CD4-positive, alpha-beta T cell treated with Interleukin-1 beta for 1 hour (primary cell): Measurements from ENCODE around the gene ARHGAP6.

Experiments used
- DNase-seq, 2 donors: peaks; one replicate each; pipeline ENCODE4 v3.0.0-alpha.2; 2020 to 2022

The ARHGAP6 gene, protein sequence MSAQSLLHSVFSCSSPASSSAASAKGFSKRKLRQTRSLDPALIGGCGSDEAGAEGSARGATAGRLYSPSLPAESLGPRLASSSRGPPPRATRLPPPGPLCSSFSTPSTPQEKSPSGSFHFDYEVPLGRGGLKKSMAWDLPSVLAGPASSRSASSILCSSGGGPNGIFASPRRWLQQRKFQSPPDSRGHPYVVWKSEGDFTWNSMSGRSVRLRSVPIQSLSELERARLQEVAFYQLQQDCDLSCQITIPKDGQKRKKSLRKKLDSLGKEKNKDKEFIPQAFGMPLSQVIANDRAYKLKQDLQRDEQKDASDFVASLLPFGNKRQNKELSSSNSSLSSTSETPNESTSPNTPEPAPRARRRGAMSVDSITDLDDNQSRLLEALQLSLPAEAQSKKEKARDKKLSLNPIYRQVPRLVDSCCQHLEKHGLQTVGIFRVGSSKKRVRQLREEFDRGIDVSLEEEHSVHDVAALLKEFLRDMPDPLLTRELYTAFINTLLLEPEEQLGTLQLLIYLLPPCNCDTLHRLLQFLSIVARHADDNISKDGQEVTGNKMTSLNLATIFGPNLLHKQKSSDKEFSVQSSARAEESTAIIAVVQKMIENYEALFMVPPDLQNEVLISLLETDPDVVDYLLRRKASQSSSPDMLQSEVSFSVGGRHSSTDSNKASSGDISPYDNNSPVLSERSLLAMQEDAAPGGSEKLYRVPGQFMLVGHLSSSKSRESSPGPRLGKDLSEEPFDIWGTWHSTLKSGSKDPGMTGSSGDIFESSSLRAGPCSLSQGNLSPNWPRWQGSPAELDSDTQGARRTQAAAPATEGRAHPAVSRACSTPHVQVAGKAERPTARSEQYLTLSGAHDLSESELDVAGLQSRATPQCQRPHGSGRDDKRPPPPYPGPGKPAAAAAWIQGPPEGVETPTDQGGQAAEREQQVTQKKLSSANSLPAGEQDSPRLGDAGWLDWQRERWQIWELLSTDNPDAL (N-terminal part only)

DNA sequence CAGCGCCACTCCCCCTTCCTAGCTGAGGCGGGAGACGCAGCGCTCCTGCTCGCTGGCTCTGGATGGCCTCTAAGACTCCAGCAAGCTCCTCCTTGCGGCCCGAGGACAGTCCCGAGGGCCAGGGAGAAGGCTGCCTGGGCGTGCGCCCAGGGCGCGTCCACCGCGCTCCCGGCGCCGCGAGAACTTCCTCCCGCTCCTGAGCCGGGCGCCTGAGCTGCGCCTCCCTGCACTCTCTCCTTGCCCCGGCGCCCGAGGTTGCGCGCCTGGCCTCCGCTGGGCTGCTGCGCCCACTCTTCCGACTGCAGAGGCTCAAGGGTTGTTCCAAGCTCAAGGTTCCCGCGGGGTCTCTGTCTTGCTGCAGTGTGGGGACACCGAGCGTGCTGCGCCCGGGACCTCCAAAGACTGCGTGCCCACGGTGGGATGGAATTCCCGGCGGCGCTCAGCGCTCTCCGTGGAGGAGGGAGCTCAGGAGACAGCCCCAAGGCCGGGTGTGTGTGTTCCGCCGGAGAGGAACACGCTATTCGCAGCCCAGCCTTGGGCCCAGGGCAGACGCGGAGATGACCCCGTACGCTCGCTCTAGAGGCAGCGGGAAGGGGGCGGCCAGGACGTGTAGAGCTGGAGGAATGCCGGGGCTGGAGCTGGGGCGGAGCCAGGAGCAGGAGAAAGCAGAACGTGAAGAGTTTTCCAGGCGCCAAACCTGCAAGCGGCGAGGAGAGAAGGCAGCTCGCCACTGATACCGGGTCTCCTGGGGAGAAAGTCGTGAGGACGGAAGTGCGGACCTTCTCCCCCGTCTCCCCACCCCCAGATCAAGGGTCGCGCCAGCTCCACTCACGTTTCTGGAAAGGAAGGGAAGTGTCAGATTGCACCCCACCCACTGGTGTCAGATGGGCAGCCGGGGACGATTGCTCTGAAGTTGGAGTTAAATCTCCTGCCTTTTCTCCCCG is at the start of gene ARHGAP6:
Gene ARHGAP6 (minus strand): TSS at position 753 of the 944 bp plus-strand sequence. CDS start 1,092 bp downstream, outside the sequence.
- no peak for DNase-seq

- no peak for DNase-seq
Observed at GRCh38 chrX:11704725-11705495, 39.2 kb upstream of the ARHGAP6 start.

GRCh38 chrX:11703855-11704254 is 38.1 kb upstream of the ARHGAP6 start:
- no peak for DNase-seq

DNA sequence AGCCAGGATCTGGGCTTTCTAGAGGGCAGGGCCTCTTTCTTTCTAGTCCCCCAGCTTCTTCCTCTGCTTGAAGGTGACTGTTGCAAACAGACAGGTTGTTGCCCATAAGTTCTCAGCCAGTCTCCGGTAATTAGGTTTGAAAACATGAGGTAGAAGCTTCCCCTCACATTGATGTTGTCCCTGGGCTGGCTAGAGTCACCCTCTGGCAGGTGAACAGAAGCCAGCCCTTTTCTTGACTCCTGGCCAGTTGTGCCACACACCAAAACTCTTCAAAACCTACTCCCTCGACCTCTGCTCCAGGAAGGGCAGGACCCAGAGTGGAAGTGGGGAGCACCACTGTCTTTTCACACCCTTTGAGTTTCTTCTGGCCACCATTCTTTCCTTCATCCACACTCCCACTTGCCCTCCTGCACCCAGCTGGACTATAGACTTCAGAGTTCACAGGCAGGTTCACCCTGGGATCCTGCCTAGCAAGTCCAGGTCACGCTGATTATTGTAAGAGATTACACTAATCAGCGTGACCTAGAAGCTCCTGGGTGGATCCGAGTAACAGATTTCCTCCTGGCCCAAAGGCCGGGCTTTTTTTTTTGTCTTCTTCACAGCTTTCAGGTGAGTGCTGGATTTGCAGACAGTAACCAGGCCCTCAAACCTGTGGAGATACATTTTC is 37.4 kb upstream of the ARHGAP6 start:
- no peak for DNase-seq

DNA sequence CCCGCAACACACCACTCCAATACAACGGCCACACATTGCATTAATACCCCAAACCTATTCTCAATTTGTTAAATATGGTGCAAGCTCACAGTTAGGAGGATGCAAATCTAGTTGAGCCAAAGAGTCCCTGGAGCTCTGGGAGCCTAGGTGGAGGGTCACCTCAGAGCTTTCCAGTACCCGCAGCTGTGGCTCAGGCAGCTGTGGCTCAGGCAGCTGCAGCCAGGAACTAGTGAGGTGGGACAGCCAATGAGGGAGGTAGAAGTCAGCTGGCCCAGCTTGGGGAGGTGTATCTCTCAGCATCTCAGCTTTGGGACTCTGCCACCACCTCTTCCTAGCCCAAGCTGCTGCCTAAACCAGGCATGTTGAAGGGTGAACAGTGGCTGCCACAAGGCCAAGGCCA is 36.7 kb upstream of the ARHGAP6 start:
- no peak for DNase-seq

DNA sequence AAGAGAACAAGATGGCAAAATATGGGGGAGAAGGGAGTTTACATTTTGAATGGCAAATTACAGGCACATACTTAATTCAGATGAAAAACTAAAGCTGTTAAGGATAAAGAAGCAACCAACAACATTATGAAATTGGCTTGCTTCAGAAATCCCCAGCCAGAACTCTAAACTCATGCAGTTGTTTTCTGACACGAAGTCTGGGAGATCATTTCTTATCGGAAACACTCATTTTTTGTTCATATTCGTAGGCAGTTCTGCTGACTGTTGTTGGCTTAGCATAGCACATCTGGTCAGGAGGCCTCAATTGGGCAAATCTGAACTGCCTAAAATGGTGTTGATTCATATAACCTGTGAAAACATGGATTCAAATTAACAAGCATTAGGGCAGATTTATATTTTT is 33.0 kb upstream of the ARHGAP6 start:
- no peak for DNase-seq

DNA sequence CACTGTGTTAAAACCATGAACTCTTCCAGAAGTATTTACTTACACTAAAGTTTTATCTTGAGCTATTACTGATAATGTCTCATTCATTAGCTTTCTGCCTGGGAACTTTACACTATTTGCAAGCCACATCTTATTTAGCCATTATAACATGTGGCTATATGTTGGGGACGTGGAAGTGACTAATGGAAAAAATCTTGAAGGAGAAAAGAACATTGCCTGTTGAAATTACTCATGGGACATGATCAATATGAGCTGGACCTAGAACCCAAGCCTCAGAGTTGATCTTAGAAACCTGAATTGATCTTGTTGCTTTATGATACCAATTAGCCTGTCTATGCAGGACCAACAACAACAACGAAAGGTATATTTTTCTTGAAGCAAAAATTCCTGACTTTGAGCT is 22.5 kb upstream of the ARHGAP6 start:
- no peak for DNase-seq

- no peak for DNase-seq
Observed at GRCh38 chrX:11687157-11687556, 21.4 kb upstream of the ARHGAP6 start.

DNA sequence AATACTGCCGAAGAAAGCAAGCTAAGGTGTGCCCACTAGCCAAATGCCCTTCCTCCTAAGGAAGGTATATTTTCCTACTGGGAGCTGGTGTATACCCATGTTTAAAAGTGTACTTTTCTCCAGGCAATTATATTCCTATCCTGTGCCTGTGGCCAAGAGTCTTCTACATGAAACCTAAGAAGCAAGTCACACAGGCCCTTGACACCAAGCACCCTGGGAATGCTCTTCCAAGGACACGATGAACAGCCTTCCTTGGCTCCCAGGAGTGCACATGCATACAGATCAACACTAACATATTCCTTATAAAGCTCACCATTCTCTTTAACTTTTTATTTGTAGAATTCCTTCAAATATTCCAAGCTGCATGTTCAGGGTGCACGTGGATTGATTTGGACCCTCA is 17.3 kb upstream of the ARHGAP6 start:
- no peak for DNase-seq

DNA sequence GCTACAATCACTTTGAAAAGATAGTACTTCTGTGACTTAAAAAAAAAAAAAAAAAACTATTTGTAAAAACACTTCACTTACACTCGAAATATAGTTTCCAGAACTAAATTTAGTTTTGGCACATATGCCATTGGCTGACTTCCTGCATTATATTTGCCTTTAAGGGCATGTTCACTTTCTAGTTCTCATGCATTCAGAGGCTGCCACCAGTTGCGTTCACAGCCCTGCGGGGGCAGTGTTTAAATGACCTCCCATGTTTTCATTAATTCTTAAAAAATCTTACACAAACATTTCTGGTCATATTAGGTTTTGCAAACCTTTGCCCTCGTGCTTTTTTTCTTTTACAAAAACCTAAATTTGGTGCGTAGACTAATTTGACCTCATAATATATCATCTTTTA is 12.4 kb upstream of the ARHGAP6 start:
- no peak for DNase-seq

DNA sequence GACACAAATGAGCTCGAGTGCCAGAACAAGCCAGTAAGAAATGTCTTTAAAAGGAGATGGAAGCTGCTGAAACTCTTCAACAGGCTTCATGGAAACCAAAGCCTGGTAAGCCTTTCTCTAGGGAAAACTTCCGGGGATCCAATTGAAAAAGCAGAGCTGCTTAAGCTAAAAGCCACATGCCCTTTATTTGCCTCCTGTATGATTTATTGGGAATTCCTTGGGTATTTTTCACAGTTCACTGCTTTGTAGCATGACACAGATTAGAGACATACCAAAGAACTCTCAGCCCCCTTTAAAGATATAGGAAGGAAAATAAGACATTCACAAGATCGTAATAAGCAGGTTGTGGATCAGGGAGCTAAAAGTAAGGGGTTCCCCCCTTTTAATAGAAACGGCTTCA is 6.5 kb upstream of the ARHGAP6 start:
- DNase-seq, result no peak

- DNase-seq, result no peak
Observed at GRCh38 chrX:11670316-11670715, 4.6 kb upstream of the ARHGAP6 start.

GRCh38 chrX:11666952-11667685 is 1.4 kb upstream of the ARHGAP6 start:
- no peak for DNase-seq

GRCh38 chrX:11666164-11666563 is 444 bp upstream of the ARHGAP6 start:
- no peak for DNase-seq

DNA sequence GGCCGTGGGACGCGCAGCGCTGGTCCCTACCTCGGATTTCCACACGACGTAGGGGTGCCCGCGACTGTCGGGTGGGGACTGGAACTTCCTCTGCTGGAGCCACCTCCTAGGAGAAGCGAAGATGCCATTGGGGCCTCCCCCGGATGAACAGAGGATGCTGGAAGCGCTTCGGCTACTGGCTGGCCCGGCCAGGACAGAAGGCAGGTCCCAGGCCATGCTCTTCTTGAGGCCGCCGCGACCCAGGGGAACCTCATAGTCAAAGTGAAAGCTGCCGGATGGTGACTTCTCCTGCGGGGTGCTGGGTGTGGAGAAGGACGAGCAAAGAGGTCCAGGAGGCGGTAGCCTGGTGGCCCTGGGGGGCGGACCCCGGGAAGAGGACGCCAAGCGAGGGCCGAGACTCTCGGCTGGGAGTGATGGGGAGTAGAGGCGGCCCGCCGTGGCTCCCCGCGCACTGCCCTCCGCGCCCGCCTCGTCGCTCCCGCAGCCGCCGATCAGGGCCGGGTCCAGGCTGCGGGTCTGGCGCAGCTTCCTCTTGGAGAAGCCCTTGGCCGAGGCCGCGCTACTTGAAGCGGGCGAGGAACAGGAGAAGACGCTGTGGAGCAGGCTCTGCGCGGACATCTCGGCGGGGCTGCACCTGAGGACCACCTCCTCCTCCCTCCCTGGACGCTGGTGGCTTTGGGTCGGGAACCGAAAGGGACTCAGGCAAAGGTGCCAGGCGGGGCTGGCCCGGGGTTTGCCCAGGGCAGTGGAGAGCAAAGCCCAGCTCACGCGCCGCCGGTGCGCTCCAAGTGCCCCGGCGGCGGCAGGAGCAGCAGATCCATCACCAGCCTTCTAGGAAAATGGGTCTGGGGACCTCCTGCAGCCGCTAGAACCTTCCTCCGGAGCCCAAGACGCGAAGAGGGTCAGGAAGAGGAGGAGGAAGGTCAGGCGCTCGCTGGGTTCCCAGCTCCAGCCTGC is 1.2 kb downstream of the ARHGAP6 start:
- no peak for DNase-seq

DNA sequence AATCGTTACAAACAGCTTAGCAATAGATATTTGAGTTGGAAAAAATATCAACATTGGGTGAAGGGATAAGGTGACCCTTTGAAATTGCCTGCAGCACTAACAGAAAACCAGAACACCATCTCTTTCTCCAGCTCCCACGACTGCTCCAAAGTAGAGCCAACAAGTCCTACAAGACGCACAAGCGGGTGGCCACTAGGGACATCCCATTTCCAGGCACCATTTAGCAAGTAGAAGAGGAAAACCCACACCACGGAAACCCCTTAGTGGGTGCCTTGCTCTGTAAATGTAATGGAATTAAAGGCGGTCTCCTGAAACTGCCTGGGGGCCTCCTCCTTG is 1.9 kb downstream of the ARHGAP6 start:
- DNase-seq, result no peak

GRCh38 chrX:11655282-11656015 is 10.3 kb downstream of the ARHGAP6 start:
- no peak for DNase-seq

DNA sequence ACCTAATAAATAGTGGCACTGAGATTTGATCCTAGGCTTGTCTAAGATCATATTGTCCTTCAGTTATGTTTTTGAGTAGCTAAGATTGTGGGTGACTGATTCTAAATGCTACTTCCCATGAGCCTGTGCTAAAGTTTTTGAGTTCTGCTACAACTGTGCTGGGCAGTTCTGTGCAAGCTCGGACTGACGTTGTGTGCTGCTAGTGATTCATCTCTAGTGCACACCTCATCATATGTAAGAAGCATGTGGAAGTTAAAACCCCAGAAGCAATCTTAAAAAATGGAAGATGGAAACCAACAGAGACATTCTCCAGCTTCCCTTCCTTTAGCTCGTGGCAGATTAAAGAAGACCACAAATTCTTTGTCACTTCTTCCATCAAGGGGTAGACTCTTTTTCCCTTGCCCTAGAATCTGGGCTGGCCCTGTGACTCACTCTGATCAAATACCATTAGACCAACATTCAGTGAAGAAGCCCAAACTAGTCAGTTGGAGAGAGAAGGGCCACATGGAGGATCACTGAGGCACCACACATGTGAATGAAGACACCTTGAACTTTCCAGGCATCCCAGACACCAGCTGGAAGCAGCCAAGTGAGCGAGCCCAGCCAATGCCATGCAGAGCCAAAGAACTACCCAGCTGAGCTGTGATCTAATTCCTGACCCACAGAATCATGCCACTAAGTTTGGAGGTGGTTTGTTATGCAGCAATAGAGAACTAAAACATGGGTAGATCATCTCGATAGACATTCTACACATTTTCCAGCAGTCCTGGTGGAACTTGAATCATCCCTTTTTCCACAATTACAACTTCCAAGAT is 16.8 kb downstream of the ARHGAP6 start:
- DNase-seq, result no peak
